HCT116 (cell line): ENCODE measurements around the gene PLCB1. TPM values are rescaled to one million over a fixed set of nuclear protein-coding genes. Genes with fewer than 3 reads are reported as not detected.

ENCODE experiments used
- ATAC-seq: fragments of 200-7000 bp; cut with Tn5 transposase; 2 replicates; pipeline ENCODE4 v1.9.1; 2020; ENCODE audit warnings: mild to moderate bottlenecking, moderate library complexity
- BruUV-seq: library from RNA; stranded (reverse); fragments of 400-500 nt; replicated peaks from 2 replicates; lab custom pipeline; 2021; lab: Mats Ljungman, UMichigan
- CTCF ChIA-PET: fragments of 300-600 bp; sonication (Branson Sonifier 250); formaldehyde crosslinking; loops from one replicate; lab custom pipeline; 2021; ENCODE audit warnings: antibody characterized with exemption; lab: Charles Lee
- POLR2A ChIA-PET: fragments of 300-600, 350-600 bp; sonication (Branson Sonifier 250); formaldehyde crosslinking; loops from one replicate; lab custom pipeline; 2021; ENCODE audit warnings: antibody characterized with exemption; lab: Charles Lee
- RAD21 ChIA-PET, 2 experiments: fragments of 300-600 bp; sonication (Branson Sonifier 250); formaldehyde crosslinking; loops; one replicate each; lab custom pipeline; 2023; ENCODE audit warnings: low total read pairs in 2 of 2; ENCODE audit not compliant: uncharacterized antibody in 2 of 2, unreplicated experiment in 2 of 2, low non-redundant PET in 1 of 2; lab: Charles Lee
- DNase-seq: peaks from one replicate; pipeline ENCODE4 v3.0.0-alpha.2; 2010; ENCODE audit warnings: low read depth, low spot score
- H2AFZ ChIP-seq: fragments of 200-600 bp; shearing (Covaris generic), sonication (generic); 2 replicates; pipeline ENCODE4 v1.6.1; 2017; ENCODE audit warnings: low read depth, mixed run types, mixed read lengths, antibody characterized with exemption, low read length; ENCODE audit not compliant: poor library complexity, severe bottlenecking
- H3K27ac ChIP-seq: 2 replicates; pipeline ENCODE4 v1.5.1; 2012; ENCODE audit warnings: low read depth, low read length
- H3K27me3 ChIP-seq: fragments of 200-600 bp; sonication (generic); 2 replicates; pipeline ENCODE4 v1.6.1; 2016; ENCODE audit warnings: mixed run types, low read length, mixed read lengths; ENCODE audit not compliant: insufficient read depth
- H3K36me3 ChIP-seq, 2 experiments: fragments of 200-500 bp in 1 of 2; fragments of 200-600 bp in 1 of 2; sonication (Bioruptor generic) in 1 of 2; sonication (generic) in 1 of 2; 2 replicates each; pipeline versions ENCODE4 v1.5.1 to v1.6.1; 2014 to 2016; ENCODE audit warnings: low read length in 2 of 2, inconsistent platforms in 1 of 2, mixed read lengths in 1 of 2, mixed run types in 1 of 2; ENCODE audit not compliant: insufficient read depth in 2 of 2, control insufficient read depth in 1 of 2
- H3K4me1 ChIP-seq, 2 experiments: fragments of 200-600 bp in 1 of 2; sonication (generic) in 1 of 2; 2 replicates each; pipeline versions ENCODE4 v1.5.1 to v1.6.1; 2012 to 2017; ENCODE audit warnings: low read length in 2 of 2, inconsistent platforms in 1 of 2, mild to moderate bottlenecking in 1 of 2, mixed read lengths in 1 of 2, mixed run types in 1 of 2, moderate library complexity in 1 of 2; ENCODE audit not compliant: insufficient read depth in 2 of 2, control insufficient read depth in 1 of 2
- H3K4me2 ChIP-seq: fragments of 200-600 bp; sonication (generic); 2 replicates; pipeline ENCODE4 v1.6.1; 2017; ENCODE audit warnings: mixed run types, low read length, mixed read lengths
- H3K4me3 ChIP-seq, 2 experiments: fragments of 200-600 bp in 1 of 2; sonication (generic) in 1 of 2; replicated peaks in 1 of 2; 2 replicates each; pipeline ENCODE4 v1.5.1; 2011 to 2016; ENCODE audit warnings: low read length in 2 of 2, control low read depth in 1 of 2, low read depth in 1 of 2, mild to moderate bottlenecking in 1 of 2, mixed read lengths in 1 of 2, mixed run types in 1 of 2
- H3K79me2 ChIP-seq: fragments of 200-600 bp; sonication (generic); 2 replicates; pipeline ENCODE4 v1.6.1; 2017; ENCODE audit warnings: mild to moderate bottlenecking, mixed run types, low read length, moderate library complexity, mixed read lengths; ENCODE audit not compliant: insufficient read depth
- H3K9ac ChIP-seq: fragments of 200-600 bp; sonication (generic); 2 replicates; pipeline ENCODE4 v1.6.1; 2016; ENCODE audit warnings: low read length, mixed read lengths
- H3K9me2 ChIP-seq: fragments of 200-600 bp; sonication (generic), shearing (Covaris generic); 2 replicates; pipeline ENCODE4 v1.6.1; 2017; ENCODE audit warnings: mixed run types, mild to moderate bottlenecking, moderate library complexity; ENCODE audit not compliant: insufficient read depth
- H3K9me3 ChIP-seq, 2 experiments: fragments of 200-500 bp in 1 of 2; fragments of 200-600 bp in 1 of 2; sonication (Bioruptor generic) in 1 of 2; sonication (generic) in 1 of 2; 2 replicates each; pipeline ENCODE4 v1.6.1; 2014 to 2017; ENCODE audit warnings: low read length in 2 of 2, mixed read lengths in 2 of 2, inconsistent platforms in 1 of 2, low read depth in 1 of 2, mild to moderate bottlenecking in 1 of 2, mixed run types in 1 of 2, moderate library complexity in 1 of 2; ENCODE audit not compliant: control insufficient read depth in 1 of 2, insufficient read depth in 1 of 2
- H4K20me1 ChIP-seq: fragments of 200-600 bp; sonication (generic), shearing (Covaris generic); 2 replicates; pipeline ENCODE4 v1.6.1; 2017; ENCODE audit warnings: mixed run types, mild to moderate bottlenecking, moderate library complexity; ENCODE audit not compliant: insufficient read depth
- ATF3 ChIP-seq: IDR thresholded peaks from 2 replicates; pipeline ENCODE4 v1.6.1; 2012
- CEBPB ChIP-seq: IDR thresholded peaks from 2 replicates; pipeline ENCODE4 v1.6.1; 2012; ENCODE audit warnings: low read depth
- CTCF ChIP-seq, 3 experiments: fragments of 200-600 bp in 1 of 3; sonication (generic) in 1 of 3; IDR thresholded peaks in 2 of 3; conservative IDR thresholded peaks in 1 of 3; 2 replicates each; pipeline ENCODE4 v1.5.1; 2012 to 2017; ENCODE audit warnings: low read depth in 2 of 3, low read length in 2 of 3, antibody characterized with exemption in 1 of 3, borderline replicate concordance in 1 of 3, control low read depth in 1 of 3, mild to moderate bottlenecking in 1 of 3, mixed read lengths in 1 of 3, mixed run types in 1 of 3, moderate library complexity in 1 of 3; ENCODE audit not compliant: insufficient read depth in 1 of 3
- EGR1 ChIP-seq: IDR thresholded peaks from 2 replicates; pipeline ENCODE4 v1.6.1; 2012; ENCODE audit warnings: low read depth
- EZH2 ChIP-seq: fragments of 200-600 bp; sonication (generic); IDR thresholded peaks from 2 replicates; pipeline ENCODE4 v1.6.1; 2017; ENCODE audit warnings: antibody characterized with exemption, mixed run types
- EZH2phosphoT487 ChIP-seq: fragments of 200-600 bp; IDR thresholded peaks from 2 replicates; pipeline ENCODE4 v1.6.1; 2018; ENCODE audit warnings: antibody characterized with exemption, borderline replicate concordance
- FOSL1 ChIP-seq: IDR thresholded peaks from 2 replicates; pipeline ENCODE4 v1.6.1; 2012; ENCODE audit warnings: low read depth
- JUND ChIP-seq: IDR thresholded peaks from 2 replicates; pipeline ENCODE4 v1.6.1; 2012
- MAX ChIP-seq: IDR thresholded peaks from 2 replicates; pipeline ENCODE4 v1.6.1; 2012
- POLR2A ChIP-seq: IDR thresholded peaks from 2 replicates; pipeline ENCODE4 v1.7.0; 2011; ENCODE audit warnings: borderline replicate concordance; ENCODE audit not compliant: insufficient read depth, insufficient read length; ENCODE audit errors: extremely low read depth
- POLR2AphosphoS5 ChIP-seq: IDR thresholded peaks from 2 replicates; pipeline ENCODE4 v1.6.1; 2011; ENCODE audit warnings: mild to moderate bottlenecking, low read depth, low read length, moderate library complexity
- RAD21 ChIP-seq: IDR thresholded peaks from 2 replicates; pipeline ENCODE4 v1.6.1; 2012; ENCODE audit warnings: low read depth, mild to moderate bottlenecking
- SIN3A ChIP-seq: IDR thresholded peaks from 2 replicates; pipeline ENCODE4 v1.6.1; 2012; ENCODE audit warnings: low read depth
- YY1 ChIP-seq: IDR thresholded peaks from 2 replicates; pipeline ENCODE4 v1.6.1; 2011; ENCODE audit warnings: low read length, low read depth, moderate library complexity, mild to moderate bottlenecking; ENCODE audit not compliant: insufficient replicate concordance; ENCODE audit errors: extremely low read depth
- ZFX ChIP-seq: fragments of 450-650 bp; IDR thresholded peaks from 2 replicates; pipeline ENCODE4 v1.6.1; 2017
- ZNF274 ChIP-seq: fragments of 200-500 bp; sonication (Bioruptor generic); IDR thresholded peaks from 2 replicates; pipeline ENCODE4 v1.6.1; 2014; ENCODE audit warnings: mild to moderate bottlenecking, low read depth, low read length, inconsistent platforms
- intact Hi-C: fragments of 100-400 bp; cut with micrococcal nuclease; formaldehyde crosslinking; loops from 2 replicates; pipeline ENCODE4 v1.10.0; 2022
- total RNA-seq: library from RNA; stranded (reverse); gene quantifications from one replicate; pipeline ENCODE4 v1.2.1, GENCODE V29; 2021; ENCODE audit not compliant: unreplicated experiment

Gene PLCB1
- total RNA-seq, 1 experiment from 2014 or later, result 15.8 TPM

- Histone ChIP-seq H3K4me1 (no peaks in the 10 kb centered on the region), H3K9me2 (no peaks in the 10 kb centered on the region), H3K4me2 (no peak overlapping the region), H3K9ac (no peak overlapping the region), H3K36me3 (no peaks in the 10 kb centered on the region), H3K9me3 (no peaks in the 10 kb centered on the region), H4K20me1 (no peaks in the 10 kb centered on the region), H2AFZ (no peak overlapping the region), H3K27me3 (no peaks in the 10 kb centered on the region), H3K4me3 (no peak overlapping the region), H3K79me2 (no peaks in the 10 kb centered on the region), H3K27ac (no peak overlapping the region)
- ChIA-PET POLR2A (no interaction called here), CTCF (no interaction called here), RAD21 (no interaction called here)
- no TSS peak for BruUV-seq
- DNase-seq (no peak), ATAC-seq (no peak)
- TF ChIP-seq ZNF274 (no peak), YY1 (no peak), POLR2A (no peak), FOSL1 (no peak), EZH2 (no peak), ATF3 (no peak), ZFX (no peak), CTCF (IDR thresholded peaks at IDR 0.05 in 2 of 3, conservative IDR thresholded peaks at IDR 0.05 in 1 of 3; ENCODE audit: borderline replicate concordance in 1 of 3, insufficient read depth in 1 of 3, low read depth in 2 of 3, low read length in 2 of 3) (no peak), JUND (no peak), MAX (no peak), POLR2AphosphoS5 (no peak), EZH2phosphoT487 (no peak), CEBPB (no peak), RAD21 (no peak), EGR1 (no peak), SIN3A (no peak)
- intact Hi-C loops, result no loop called here
Measured at GRCh38 chr20:8296536-8296935, 164.5 kb downstream of the PLCB1 start.
